Left hindlimb (tissue), 1 donor: ENCODE results near the gene DENND4C.
"Not testable (repeated sequence)": the region's sequence is repeated elsewhere in the genome, so short reads cannot be mapped to it uniquely, and the experiment has no call there.

Source experiments
- DNase-seq: peaks from one replicate; pipeline ENCODE4 v3.0.0-alpha.2; 2018

The DENND4C gene

DNA sequence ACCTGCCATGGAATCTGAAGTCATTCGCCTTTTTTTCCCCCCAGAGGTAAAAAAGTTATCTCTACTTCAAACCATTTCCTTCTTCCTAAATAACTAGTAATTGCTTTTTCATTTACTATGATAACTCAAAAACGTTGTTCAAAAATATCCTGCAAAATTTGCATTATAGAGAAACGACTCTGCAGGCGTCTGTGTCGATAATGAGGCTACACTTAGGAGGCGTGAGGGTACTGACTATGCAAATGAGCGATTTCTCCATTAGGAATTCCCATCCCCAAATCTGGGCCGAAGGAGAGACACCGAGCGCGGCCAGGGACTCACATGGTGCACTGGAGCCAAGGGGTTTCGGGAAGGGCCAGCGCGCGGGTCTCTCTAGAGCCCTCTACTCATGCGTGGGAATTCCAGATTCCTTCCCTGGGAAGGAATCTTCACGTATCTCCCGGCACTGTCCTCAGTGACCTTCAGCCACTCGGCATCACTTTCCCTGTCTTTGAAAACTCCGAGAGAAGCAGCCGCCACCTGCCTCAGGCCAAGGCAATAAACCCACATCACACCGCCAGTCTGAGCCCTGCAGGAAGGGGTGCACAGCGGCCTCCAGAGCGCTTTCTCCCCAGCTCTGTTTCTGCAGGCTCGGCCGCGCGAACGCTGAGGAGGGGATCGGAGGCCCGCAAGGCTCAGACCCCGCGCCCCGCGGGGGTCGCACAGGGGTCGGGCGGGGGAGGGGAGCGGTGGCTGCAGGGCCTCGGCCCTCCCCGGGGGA lies 718 bp upstream of the DENND4C start:
- DNase-seq = no peak

DNA sequence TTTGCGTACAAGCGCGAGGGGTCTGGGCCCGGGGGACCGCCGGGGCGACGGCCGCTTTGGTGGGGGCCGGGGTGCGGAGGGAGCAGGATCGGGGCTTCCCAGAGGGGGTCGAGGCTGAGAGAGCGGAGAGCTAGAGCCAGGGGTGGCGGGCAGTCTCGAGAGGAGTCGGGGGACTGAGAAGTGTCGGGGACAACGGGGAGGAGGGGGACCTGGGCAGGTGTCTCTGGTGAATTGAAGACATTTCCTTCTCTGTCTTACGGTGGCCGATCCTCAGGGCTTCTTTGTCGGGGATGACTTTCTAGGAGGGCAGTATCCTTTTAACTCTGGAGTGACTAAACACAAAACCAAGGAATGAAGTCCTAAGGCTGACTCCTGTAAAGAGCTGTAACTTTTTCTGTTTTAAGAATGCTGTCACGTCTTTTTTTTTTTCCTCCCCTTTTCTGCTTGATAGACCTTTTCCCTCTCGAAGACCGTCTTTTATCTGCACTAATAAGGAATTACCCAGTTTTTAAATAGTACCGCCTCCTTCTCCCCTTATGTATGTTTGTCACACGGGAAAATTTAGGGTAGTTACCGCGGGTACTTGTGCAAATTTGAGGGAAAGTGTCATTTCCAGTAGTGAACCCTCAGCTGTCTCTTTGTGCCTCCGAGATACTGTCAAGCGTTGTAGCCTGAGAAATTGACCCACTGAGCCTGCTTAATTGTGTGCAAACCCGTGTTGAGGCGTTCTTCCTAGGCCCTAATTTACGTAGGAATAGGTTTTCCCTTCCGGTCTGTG lies 822 bp downstream of the DENND4C start:
- no peak for DNase-seq

DNA sequence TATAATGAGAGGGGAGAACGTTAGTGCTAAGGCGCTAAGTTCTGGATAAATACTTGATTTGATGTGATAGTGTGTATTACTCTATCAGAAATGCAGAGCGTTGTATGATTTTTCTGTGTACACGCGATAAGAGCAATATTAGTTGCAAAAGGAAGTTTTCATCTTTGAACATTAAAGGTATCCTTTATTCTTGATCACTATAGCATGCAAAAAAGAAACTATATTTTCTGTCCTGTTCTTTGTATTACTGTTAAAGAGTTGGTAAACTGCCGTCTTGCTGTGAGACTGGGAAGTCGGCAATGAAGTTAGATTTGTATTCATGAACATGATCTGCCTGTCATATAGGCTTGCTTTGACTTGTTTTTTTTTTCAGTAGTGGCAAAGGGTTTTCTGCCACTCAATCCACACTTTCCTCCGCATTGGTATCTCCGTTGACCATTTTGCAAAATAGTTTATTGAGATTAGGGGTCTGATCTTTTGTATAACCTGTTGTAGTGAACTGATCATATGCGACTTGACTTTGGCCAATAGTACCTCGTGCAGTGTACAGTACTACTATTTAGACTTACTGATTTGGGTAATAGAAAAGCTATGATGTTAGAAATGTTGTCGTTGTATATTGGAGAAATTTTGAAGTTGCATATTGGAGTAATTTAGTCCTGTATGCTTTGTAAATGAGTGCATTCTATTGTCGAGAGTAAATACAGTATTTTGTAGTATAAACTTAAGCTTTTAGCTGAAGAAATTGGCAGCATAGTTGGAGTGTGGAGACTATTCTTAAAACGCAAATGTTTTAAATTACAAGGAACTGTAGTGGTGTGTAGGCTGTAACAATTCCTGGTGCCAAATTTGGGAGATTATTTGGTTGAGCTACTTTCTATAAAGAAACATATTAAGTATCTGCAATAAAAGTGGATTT lies 1.7 kb downstream of the DENND4C start:
- DNase-seq = no peak

DNA sequence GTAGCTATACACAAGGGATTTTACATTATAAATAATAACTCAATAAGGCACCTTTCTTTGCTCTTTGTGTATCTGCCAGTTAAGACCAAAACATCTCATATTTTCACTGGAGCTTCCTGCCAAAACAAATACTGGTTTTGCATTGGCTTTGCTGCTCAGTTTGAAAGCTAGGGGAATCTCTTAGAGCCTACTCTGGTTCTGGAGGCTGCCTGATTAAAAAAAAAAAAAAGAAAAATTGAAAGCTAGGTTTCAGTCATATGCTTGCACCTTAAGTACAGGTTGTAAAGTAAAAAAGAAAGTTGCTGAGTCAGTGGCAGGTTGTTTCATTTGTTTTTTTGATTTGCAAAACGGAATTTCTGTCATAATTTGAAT lies 2.3 kb downstream of the DENND4C start:
- no peak for DNase-seq

DNA sequence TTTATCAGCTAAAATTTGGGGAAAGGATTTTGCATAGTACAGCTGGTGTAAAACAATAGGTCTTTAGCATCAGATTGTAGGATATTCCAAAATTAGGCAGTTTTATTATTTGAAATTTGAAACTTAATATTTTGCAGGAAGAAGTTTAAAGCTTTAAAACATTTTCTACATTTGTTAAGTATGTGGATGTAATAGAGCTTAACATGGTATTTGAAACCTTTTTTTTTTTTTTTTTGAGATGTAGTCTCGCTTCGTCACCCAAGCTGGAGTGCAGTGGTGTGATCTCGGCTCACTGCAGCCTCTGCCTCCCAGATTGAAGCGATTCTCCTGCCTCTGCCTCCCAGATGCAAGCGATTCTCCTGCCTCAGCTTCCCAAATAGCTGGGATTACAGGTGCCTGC lies 2.9 kb downstream of the DENND4C start:
- DNase-seq = no peak

DNA sequence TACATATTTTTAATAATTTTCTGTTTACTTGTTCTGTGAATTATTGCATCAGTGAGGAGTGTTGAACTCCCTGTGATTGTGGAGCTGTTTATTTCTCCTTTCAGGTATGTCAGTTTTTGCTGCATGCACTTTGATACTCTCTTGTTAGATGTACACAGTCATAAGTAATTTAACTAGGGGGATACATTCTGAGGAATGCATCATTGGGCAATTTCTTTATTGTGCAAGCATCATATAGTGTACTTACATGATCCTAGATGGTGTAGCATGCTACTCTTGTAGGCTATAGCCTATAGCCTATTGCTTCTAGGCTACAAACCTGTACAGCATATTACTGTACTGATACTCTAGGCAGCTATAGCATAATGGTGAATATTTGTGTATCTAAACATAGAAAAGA lies 9.5 kb downstream of the DENND4C start:
- DNase-seq = no peak

DNA sequence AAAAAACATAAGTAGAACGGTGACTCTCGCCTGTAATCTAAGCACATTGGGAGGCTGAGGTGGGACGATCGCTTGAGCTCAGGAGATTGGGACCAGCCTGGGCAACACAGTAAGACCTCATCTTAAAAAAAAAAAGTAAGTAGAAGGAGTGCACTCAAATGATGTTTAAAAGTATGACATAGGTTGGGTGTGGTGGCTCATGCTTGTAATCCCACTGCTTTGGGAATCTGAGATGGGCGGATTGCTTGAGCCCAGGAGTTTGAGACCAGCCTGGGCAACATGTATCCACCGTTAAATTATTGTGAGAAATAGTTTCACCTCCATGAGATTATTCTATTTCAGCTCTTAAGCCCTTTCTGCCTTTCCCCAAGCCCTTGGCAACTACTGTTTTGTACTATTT lies 11.2 kb downstream of the DENND4C start:
- DNase-seq = no peak

DNA sequence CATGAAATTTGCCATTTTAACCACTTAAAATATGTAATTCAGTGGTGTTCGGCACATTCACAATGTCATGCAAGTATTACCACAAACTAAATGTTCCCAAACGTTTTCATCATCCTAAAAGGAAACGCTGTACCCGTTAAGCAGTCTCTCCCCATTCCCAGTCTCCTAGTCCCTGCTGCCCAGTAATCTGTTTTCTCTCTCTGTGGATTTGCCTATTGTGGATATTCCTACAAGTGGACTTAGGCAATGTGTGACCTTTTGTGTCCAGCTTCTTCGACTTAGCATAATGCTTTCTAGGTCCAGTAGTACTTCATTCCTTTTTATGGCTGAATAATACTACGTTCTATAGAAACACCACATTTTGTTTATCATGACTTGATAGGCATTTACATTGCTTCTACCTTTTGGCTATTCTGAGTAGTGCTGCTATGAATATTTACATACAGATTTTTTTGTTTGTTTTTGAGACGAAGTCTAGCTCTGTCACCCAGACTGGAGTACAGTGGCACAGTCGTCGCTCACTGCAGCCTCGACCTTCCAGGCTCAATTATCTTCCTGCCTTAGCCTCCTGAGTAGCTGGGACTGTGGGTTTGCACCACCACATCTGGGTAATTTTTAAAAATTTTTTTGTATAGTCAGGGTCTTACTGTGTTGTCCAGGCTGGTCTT lies 13.0 kb downstream of the DENND4C start:
- DNase-seq = no peak

DNA sequence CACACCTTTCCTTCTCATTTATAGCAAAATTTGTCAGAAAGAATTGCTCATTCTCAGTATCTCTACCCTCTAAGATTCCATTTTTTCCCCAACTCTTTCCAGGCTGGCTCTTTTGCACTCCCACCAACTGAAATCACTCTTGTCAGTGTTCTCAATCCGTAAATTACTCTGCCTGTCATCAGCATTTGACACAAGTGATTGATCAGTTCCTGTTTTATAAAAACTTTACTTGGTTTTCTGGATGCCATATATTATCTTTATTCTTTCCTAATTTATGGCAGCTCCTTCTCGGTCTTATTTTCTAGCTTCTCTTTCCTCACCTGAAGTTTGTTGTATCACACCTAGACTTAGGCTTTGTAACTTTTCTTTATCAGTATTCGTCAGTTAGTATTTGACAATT lies 16.4 kb downstream of the DENND4C start:
- no peak for DNase-seq

DNA sequence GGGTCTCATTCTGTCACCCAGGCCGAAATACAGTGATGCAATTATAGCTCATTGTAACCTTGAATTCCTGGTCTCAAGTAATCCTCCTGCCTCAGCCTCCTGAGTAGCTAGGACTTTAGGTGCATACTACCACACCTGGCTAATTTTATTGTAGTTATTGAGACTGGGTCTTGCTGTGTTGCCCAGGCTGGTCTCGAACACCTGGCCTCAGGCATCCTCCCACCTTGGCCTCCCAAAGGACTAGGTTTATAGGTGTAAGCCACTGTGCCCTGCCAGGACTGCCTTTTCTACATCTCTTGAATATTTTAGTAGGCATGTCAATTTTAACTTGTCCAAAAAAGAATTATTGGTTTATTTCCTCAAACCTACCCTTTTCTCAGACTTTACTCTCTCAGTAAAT lies 16.9 kb downstream of the DENND4C start:
- DNase-seq = no peak

DNA sequence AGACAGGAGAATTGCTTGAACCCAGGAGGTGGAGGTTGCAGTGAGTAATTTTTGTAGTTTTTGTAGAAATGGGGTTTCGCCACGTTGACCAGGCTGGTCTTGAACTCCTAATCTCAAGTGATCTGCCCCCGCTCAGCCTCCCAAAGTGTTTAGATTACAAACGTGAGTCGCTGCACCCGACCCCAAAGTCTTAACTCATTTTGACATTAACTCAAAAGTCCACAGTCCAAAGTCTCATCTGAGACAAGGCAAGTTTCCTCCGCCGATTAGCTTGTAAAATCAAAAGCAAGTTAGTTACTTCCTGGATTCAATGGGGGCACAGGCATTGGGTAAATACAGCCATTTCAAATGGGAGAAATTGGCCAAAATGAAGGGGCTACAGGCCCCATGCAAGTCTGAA lies 19.9 kb downstream of the DENND4C start:
- not testable (repeated sequence) for DNase-seq

DNA sequence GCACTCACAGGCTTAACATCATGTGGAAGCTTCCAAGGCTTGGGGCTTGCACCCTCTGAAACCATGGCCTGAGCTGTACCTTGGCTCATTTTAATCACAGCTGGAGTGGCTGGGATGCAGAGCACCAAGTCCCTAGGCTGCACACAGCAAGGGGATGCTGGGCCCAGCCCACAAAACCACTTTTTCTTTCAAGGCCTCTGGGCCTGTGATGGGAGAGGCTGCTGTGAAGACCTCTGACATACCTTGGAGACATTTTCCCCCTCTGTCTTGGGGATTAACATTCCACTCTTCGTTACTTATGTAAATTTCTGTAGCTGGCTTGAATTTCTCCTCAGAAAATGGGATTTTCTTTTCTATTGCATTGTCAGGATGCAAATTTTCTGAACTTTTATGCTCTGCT lies 20.7 kb downstream of the DENND4C start:
- DNase-seq = not testable (repeated sequence)

DNA sequence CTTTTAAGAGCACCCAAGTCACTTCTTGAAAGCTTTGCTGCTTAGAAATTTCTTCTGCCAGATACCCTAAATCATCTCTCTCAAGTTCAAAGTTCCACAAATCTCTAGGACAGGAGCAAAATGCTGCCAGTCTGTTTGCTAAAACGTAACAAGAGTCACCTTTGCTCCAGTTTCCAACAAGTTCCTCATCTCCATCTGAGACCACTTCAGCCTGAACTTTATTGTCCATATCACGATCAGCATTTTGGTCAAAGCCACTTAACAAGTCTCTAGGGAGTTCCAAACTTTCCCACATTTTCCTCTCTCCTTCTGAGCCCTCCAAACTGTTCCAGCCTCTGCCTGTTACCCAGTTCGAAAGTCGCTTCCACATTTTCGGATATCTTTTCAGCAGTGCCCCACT lies 21.1 kb downstream of the DENND4C start:
- DNase-seq = not testable (repeated sequence)

DNA sequence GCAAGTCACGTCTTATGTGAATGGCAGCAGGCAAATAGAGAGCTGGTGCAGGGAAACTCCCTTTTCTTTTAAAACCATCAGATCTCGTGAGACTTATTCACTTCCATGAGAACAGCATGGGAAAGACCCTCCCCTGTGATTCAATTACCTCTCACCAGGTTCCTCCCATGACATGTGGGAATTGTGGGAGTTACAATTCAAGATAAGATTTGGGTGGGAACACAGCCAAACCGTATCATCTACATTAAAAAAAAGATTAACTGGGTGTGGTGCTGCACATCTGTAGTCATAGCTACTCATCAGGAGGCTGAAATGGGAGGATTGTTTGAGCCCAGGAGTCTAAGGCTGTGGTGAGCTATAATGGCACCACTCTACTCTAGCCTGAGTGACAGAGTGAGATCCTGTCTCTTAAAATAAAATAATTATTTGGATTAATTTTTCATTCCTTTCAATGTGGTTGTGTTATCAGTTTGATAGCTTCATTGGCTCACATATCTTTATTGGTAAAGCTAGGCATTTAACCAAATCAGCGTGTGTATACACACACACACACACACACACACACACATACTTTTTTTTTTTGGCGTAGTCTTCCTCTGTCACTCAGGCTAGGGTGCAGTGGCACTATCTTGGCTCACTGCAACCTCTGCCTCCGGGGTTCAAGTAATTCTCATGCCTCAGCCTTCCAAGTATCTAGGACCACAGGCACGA lies 21.8 kb downstream of the DENND4C start:
- no peak for DNase-seq

DNA sequence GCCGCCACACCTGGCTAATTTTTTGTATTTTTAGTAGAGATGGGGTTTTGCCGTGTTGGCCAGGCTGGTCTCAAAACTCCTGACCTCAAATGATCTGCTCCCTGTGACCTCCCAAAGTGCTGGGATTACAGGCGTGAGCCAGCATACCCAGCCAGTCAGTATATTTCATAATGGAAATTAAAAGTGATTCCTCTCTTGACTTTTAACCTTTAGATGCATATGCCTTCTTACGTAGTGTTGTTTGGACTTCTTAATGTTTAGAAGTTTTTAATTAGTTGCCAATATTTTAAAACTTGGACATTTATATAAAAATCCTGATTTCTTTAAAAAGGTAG lies 22.4 kb downstream of the DENND4C start:
- DNase-seq = no peak

DNA sequence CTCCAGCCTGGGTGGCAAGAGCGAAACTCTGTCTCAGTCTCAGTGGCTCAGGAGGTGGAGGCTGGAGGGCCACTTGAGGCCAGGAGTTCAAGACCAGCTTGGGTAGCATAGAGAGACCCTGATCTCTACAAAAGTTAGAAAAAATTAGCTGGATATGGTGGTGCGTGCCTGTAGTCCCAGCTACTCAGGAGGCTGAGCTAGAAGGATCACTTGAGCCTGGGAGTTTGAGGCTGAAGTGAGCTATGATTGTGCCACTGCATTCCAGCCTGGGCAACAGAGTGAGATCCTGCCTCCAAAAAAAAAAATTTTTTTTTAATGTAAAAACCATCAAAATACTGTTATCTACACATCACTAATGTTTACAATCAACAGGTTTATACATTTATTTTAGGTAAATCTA lies 24.6 kb downstream of the DENND4C start:
- no peak for DNase-seq

DNA sequence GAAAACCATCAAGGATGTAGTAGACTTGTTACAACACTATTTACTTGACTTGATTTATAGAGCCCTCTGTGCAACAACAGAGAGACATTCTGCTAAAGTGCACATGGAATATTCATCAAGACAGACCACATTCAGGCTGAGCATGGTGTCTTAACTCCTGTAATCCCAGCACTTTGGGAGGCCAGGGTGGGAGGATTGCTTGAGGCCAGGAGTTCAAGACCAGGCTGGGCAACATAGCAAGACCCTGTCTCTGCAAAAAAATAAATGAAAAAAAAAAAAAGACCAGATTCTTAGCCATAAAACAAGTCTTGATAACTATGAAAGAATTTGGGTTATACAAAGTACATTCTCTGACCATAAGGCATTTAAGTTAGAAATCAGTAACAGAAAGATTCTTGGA lies 25.3 kb downstream of the DENND4C start:
- DNase-seq = no peak

DNA sequence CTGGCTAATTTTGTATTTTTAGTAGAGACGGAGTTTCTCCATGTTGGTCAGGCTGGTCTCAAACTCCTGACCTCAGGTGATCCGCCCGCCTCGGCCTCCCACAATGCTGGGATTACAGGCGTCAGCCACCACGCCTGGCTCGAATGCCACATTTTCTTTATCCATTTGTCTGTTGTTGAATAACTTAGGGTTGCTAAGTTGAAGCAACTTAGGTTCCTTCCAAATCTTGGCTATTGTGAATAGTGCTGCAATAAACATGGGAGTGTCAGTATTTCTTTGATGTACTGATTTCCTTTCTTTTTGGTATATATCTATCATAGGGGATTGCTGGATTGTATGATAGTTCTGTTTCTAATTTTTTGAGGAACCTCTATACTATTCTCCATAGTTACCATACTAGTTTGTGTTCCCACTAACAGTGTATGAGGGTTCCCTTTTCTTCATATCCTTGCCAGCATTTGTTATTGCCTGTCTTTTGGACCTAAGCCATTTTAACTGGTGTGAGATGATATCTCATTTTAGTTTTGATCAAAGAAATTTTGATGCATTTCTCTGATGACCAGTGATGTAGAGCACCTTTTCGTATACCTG lies 29.3 kb downstream of the DENND4C start:
- not testable (repeated sequence) for DNase-seq

DNA sequence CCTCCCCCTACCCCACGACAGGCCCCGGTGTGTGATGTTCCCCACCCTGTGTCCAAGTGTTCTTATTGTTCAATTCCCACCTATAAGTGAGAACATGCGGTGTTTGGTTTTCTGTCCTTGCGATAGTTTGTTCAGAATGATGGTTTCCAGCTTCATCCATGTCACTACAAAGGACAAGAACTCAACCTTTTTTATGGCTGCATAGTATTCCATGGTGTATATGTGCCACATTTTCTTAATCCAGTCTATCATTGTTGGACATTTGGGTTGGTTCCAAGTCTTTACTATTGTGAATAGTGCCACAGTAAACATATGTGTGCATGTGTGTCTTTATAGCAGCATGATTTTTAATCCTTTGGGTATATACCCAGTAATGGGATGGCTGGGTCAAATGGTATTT lies 35.1 kb downstream of the DENND4C start:
- DNase-seq = not testable (repeated sequence)

DNA sequence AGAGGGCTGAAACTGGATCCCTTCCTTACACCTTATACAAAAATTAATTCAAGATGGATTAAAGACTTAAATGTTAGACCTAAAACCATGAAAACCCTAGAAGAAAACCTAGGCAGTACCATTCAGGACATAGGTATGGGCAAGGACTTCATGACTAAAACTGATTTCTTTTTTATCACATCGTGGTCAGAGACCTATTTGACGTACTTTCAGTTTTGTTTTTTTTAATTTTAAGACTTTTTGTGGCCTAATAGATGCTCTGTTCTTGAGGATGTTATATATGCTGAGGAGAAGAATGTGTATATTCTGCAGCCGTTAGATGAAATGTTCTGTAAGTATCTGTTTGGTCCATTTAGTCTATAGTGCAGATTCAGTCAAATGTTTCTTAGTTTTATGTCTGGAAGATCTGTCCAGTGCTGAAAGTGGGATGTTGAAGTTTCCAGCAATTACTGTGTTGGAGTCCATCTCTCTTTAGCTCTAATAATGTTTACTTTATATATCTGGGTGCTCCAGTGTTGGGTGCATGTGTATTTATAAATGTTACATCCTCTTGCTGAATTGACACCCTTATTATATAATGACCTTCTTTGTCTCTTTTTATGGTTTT lies 36.4 kb downstream of the DENND4C start:
- not testable (repeated sequence) for DNase-seq

DNA sequence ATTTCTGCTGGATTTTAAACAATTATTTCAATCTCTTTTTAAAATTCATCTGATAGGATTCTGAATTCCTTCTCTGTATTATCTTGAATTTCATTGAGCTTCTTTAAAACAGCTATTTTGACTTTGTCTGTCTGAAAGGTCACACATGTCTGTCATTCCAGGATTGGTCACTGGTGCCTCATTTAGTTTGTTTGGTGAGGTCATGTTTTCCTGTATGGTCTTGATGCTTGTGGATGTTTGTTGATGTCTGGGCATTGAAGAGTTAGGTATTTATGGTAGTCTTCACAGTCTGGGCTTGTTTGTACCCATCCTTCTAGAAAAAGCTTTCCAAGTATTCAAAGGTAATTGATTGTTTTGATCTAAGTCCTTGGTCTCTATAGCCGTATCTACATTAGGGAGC lies 39.1 kb downstream of the DENND4C start:
- DNase-seq = no peak
